Activated T-helper 1 cell treated with Interleukin-2 at 50 U/mL for 16 hours (primary cell): Measurements from ENCODE around the gene NAXD.
"Not testable (repeated sequence)": the region's sequence is repeated elsewhere in the genome, so short reads cannot be mapped to it uniquely, and the experiment has no call there.

Source experiments
- DNase-seq: peaks from one replicate; pipeline ENCODE4 v3.0.0-alpha.2; 2020; ENCODE audit warnings: low read depth

The NAXD gene

DNA sequence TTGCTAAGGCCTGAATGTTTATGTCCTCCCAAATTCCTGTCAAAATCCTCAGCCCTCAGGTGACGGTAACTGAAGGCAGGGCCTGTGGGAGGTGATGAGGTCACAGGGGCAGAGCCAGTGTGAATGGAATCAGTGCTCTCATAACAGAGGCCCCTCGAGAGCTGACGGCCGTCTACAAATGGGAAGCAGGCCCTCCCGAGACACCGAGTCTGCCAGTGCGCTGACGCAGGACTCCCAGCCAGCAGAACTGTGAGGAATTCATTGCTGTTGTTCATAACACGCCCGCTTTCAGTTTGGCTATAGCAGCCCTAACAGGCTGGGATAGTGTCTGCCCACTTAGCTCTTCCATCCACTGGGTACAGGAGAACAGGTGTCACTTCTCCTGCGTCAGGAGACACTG is 49.3 kb downstream of the NAXD start:
- DNase-seq, result no peak

DNA sequence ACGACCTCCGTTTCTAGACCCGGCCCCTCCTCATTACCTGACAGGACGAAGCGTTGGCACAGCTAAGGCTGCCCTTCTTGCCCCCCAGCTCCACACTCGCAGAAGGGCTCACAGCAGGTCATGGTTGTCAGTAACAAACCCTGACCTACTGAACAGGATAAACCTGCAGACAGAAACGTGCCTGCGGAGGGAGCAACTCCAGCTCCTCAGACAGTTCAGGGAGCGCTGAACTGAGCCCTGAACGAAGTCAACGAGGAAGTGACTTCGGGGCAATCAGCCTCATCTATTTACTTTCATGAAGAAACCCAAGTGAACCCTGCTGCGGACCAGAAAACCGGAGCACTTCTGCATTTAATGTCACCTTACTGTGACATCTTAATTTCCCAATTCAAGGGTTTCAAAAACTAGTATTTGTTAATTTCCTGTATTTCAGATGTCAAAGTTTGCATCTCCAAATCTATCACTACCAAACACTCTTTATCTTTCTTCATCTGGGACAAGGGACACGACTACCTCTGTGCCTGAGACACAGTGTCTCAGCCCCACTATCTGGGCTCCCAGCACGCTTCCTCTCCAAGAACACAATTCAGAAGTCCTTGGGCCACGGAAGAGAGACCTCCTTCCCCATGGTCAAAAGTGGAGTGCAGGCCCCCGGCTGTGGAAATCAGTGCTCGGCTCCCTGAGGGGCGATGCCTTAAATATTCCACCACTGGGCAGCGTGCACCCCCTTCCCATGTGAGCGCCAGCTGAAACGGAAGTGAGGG is 50.3 kb downstream of the NAXD start:
- no peak for DNase-seq

DNA sequence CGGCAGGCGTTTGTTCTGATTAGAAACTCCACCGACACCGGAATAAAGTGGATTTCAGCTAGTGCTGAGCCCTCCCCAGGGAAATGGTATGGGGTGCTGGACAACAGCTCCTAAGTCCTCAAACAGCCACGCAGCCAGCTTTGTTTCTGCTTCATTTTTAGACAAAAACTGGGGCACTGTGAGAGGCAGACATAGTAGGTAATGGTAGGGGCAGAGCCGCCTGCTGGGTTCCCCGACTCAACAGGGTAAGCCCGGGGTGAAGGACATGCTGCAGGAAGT is 50.8 kb downstream of the NAXD start:
- DNase-seq, result no peak

DNA sequence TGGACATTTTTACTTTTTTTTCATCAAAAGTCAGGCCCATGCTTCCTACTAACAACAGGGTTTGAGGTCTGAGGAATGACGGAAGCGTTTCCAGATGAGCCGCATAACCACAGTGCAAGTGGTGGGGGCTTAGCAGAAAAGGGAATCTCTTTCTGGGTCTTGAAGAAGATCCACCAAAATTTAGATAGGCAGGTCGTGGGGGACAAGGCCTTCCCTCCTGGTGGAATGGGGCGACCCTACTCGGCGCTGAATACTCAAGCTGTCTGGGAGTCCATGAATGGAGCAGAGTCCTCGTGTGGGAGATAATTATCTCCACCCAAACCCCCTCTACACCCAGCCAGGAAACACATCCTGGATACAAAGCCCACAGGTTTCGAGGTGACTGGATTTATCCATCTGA is 53.7 kb downstream of the NAXD start:
- DNase-seq, result no peak

DNA sequence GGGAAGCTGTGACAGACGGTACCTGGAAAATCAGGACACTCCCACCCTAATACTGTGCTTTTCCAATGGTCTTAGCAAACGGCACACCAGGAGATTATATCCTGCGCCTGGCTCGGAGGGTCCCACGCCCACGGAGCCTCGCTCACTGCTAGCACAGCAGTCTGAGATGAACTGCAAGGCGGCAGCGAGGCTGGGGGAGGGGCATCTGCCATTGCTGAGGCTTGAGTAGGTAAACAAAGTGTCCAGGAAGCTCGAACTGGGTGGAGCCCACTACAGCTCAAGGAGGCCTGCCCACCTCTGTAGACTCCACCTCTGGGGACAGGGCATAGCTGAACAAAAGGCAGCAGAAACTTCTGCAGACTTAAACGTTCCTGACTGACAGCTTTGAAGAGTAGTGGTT is 54.5 kb downstream of the NAXD start:
- not testable (repeated sequence) for DNase-seq

DNA sequence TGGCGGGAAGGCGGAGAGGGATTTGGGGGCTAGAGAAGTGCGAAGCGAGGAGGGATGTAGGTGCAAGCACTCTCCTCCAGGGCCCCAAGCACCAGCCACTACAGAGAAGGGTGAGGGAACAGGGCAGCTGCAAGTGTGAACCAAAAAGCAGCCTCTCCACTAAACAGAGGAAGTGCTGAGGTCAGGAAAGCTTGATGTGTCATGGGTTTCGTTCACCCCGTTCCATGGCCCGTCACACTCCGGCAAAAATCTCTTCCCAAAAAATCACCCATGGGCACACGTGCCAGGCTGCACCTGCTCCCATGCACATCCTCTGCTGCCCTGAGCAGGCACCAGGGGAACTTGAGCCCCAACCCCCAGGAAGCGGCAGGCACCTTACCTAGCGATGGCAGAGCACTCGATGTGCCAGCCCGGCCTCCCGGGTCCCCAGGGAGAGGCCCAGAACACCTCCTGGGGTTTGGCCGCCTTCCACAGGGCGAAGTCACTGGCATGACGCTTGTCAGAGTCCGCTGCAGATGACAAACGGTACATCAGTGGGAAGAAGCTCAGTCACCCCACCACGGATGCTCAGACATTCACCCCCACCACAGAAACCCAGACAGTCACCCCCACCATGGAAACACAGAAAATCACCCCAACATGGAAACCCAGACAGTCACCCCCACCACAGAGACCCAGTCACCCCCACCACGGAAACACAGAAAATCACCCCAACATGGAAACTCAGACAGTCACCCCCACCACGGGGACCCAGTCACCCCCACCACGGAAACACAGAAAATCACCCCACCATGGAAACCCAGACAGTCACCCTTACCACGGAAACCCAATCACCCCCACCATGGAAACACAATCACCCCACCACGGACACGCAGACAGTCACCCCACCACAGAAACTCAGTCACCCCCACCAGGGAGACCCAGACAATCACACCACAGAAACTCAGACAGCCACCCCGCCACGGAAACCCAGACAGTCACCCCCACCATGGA is 61.5 kb downstream of the NAXD start:
- no peak for DNase-seq

DNA sequence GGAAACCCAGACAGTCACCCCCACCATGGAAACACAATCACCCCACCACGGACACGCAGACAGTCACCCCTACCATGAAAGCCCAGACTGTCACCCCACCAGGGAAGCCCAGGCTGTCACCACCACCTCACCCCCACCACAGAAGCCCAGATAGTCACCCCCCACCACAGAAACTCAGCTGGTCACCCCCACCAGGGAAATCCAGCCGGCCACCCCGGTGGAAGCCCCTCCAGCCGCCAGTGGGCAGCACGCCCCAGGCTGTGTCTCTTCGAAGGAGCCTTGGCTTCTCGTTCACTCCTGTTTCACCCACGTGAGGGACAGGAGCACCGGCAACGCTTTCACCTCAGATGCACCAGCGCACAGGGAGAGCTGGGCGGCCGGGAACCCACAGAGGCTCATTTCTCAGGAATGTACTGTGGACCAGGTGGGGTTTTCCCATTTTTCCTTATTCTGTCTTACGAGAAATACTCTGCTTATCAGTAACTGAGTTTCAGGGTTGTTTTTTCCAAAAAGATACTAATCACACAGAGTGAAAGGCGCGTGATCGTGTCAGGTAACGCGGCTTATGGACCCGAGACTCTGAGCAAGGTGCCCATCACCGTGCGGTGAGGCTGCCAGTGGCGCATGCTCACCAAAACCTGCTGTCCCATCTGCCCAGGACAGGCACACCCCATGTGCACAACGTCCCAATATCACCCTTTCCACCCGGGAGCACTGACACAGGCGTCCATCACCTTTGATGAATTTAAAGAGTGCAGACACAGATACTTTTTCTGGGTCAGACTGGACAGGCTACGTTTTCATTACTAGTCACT is 62.6 kb downstream of the NAXD start:
- no peak for DNase-seq

DNA sequence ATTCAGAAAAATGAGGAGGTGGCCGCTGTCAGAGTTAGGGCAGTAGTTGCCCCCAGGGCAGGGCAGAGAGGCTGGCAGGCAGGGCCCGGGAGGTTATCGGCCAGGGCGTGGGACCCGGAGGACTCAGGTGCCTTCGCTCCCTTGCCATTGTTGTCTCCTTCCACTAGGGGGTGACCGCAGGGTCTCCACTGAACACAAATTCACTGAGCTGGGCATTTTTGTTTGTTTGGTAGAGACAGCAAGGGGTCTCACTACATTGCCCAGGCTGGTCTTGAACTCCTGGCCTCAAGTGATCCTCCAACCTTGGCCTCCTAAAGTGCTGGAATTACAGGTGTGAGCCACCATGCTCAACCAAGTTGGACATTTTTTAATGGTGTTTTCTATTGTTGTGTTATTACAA is 65.5 kb downstream of the NAXD start:
- DNase-seq, result no peak

DNA sequence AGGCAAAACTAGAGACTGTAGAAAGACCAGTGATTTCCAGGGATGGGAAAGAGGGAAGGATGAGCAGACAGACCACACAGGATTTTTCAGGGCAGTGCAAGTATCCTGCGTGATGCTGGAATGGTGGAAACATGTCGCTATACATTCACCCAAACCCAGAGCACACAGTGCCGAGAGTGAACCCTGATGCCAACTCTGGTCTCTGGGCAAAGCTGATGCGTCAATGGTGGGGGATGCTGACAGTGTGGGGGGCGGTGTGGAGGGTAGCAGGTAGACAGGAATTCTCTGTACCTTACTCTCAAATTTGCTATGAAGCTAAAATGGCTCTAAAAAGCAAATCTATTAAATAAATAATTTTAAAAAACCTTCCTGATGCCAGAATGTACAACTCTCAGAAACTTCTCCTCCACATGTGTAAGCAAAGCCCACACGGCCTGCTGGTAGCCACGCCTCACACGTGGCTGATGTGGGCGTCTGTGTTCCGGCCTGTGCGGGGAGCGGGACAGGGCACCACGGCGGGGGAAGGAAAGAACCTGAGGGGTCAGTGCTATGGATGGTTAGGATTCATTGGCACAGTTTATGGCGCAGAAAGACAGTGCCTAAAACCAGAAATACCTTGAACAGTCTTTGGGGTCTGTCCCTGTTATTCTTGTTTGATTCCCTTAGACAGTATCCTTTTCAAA is 66.7 kb downstream of the NAXD start:
- DNase-seq, result no peak

DNA sequence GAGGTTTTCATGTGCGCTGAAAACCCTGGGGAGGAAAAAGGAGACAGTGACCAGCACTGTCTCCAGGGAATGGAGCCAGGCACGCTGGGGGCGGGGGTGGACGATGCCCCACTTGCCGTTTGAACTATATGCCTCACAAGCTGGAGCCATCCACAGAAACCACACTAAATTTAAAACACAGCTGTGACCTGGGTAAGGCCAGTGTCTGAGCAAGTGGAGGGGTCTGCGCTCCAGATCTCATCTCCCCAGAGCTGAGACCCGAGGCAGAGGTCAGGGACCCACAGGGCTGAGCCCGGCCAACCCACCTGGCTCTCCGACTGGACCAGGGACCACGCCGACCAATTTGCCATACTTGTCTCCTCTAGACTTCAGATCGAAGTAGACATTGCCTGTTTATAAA is 67.4 kb downstream of the NAXD start:
- DNase-seq, result no peak

DNA sequence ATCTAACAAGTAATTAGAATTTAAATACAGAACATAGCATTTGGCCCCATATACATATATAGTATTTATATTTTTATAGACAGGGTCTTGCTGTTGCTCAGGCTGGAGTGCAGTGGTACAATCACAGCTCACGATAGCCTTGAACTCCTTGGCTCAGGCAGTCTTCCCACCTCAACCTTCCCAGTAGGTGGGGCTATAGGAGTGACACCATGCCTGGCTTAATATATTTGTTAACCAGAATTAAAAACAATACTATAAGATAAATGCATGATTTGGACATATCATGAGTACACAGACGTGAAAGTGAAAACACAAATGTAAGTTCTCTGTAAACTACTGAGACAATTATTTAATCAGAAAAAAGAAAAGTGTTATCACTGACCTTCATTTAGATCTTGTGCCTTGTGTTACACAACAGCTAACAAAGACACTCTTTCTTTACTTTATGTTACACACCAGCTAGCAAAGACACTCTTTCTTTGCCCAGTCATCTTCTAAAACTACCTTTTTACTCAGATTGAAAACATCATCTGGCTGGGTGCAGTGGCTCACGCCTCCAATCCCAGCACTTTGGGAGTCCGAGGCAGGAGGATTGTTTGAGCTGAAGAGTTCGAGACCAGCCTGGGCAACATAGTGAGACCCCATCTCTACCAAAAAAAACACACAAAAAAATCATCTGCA is 68.0 kb downstream of the NAXD start:
- DNase-seq, result no peak

DNA sequence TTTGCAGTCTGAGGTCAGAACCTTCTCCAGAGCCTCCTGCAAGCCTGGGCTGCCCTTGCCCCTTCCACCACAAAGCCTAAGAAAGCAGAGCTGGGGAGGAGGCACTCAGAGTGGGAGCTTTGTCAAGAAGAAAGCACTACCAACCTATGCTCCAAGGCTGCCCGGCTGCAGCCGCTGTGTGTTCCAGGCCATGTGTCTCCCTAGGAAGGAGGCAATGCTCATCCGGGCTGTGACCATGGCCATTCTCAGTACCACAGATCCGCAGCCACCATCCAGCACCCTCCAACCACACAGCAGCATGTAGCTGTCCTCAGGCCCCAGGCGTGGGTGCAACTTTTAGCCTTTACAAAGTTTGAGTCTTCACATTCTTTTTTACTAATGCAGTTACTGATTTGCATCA is 68.6 kb downstream of the NAXD start:
- no peak for DNase-seq

DNA sequence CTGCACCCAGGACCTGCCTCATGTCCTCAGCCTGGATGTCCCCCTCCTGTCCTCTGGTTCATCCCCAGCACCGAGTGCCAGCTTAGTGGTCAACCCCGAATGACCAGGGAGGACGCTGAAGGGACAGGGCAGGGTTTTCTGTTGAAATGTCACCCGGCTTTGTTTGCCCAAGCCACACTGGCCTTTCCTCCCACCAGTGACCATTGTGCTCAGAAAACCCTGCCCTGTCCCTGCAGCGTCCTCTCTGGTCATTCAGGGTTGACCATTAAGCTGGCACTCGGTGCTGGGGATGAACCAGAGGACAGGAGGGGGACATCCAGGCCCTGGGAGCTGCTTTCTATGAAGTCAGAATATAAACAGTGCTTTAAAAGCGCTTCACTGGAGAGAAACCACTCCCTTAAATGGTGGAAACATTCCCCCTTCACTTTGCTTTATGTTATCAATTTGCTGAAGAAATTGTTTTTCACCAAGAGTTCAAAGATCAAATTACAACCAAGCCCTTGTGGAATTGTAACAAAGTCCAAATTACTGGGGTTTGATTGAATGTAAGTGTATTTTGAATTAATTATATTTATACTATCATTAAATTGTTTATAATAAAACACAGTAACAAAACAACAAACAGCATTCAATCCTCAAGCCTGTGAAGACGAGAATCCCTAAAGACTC is 69.2 kb downstream of the NAXD start:
- DNase-seq, result no peak

DNA sequence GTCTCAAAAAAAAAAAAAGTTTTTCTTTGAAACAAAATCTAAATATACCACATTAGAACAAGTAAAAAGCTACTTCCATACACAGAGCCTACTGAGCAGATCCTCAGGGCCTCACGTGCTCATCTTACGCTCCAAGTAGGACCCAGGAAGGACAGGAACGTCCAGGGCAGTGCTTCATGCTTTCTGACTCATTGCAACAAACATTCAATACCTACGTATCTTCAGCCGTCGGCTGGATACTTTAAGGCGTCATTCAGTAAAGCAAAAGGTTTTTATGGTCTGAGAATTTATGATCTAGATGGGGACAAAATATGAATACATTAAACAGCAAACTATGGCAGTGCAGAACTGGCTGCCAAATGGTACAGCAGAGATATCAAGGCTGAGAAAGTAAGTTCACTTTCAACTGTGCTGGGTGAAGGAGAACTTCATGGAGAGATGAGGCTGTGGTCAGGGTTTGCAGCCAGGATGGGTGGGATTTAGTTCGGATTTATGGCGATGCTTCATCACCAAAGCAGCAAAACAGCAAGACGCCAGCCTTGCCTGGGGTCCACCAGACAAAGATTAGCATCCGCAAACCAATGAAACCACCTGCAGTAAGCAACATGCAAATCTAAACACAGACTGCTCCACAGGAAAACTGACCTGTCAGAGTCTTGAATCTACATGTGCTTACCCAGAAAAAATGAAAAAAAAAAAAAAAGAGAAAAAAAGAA is 70.1 kb downstream of the NAXD start:
- no peak for DNase-seq

DNA sequence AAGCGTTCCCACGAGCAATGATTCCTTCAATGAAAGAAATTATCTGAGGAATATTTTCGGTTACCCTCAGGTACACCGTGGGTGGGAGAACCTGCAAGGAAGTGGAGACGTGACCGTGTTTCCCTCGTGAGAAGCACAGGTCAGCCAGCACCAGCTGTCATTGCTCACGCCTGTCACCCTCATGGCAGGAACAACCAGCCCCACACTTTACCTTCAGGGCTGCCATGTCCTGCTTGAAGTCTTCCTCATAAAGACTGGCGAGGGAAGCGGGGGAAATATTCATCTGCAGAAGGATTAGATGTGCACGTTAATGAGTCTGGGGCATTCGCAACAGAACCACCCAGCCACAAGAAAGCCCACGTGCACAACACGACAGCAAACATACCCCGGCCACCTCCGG is 72.4 kb downstream of the NAXD start:
- DNase-seq, result no peak

DNA sequence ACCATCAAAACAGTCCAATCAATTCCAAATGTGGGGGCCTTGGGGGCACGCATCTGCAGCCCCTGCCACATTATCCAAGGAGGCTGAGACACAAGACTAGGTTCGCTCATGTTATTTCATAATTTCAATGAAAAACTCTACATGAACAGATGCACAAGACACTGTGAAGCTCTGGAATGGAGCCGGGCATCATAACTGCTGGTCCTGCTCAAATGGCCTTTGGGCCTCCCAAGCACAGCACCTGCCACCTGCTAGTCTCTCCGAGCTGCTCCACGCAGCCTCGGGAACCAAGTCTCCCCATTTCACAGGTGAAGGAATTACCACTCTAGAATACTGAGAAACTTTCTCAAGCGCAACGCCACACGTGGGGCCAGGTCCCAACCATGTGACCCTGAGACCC is 73.7 kb downstream of the NAXD start:
- no peak for DNase-seq
